Activated CD4-positive, alpha-beta T cell treated with anti-CD3 and anti-CD28 coated beads for 1 hour (primary cell): ENCODE results near the gene CDC42.

ENCODE experiments used
- DNase-seq: peaks from one replicate; pipeline ENCODE4 v3.0.0-alpha.2; 2020

The CDC42 gene

GRCh38 chr1:22132517-22133235 is 80.2 kb downstream of the CDC42 start:
- no peak for DNase-seq

- DNase-seq: no peak
These were observed 80.9 kb downstream of the CDC42 start for GRCh38 chr1:22133247-22133930.

DNA sequence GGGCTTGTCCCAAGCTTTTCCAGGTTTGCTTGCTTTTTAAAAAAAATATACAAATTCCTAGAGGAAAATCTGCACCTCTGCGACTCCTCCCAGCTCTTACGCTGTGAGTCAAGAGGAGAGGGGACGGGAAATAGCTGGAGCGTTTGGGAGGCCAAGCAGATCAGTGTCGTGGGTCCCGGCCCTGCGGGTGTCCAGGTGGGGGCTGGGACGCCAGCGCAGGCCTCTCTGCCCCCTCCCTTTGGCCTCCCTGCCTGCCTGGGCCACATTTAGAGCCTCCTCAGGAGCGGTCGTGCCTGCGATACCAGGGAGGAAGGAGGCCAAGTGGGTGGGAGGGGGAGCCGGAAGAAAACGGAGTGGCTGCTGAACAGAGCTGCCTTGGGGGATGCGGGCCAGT is 81.4 kb downstream of the CDC42 start:
- no peak for DNase-seq

GRCh38 chr1:22137004-22137720 is 84.7 kb downstream of the CDC42 start:
- DNase-seq: no peak

DNA sequence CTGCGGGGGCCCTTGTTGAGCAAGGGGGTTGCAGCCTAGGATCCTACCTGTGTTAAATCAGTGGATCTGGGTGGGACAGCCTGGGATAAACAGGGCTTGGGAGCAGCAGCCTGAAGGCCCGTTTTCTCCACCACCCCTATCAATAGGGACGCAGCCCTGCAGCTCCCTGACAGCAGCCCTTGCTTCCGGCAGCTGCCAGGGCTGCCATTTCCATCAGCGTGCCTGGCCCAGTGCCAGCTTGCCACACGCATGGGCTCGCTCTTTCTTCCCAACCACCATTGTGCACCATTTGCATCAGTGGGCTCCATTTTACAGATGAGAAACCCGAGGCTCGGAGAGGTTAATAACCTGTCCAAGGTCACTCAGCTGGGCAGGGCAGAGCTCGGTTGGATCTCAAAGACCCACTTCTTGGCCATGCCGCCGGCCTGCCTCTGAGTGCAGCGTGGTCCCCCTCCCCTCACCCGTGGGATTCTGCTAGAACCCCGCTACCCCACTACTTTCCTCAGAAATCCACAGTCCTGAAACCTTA is 86.6 kb downstream of the CDC42 start:
- DNase-seq: no peak

- no peak for DNase-seq
These were observed 87.3 kb downstream of the CDC42 start for GRCh38 chr1:22139817-22140216.
